HG03025 (cell line): ENCODE results near the gene PHF19.
A peak's percentile ranks its signal among the peaks of the same experiment; 100 is the strongest.

Experiments
- ATAC-seq: cut with Tn5 transposase; IDR thresholded peaks from one replicate; pipeline ENCODE4 v1.9.1; 2021; ENCODE audit warnings: mild to moderate bottlenecking, moderate library complexity; ENCODE audit not compliant: unreplicated experiment, low FRiP score

Gene PHF19

DNA sequence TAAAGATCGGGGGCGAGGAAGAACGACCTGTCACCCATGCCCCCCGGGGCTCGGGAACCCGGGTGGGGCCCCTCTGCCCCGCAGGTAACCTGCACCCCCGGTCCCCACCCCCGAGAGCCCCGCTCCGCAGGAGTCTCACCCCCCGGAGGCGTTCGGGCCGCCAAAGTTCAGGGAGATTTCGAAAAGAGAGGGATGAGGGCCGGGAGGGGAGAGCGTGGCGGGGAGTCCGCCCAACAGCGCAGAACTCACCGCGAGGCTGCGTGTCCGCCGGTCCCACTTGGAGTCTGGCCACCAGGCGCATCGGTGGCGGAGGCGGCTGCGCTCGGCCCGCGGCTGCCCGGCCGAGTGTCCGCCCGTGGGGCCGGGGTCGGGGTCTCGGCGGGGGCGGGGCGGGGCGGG, at the start of gene PHF19:
TSS of gene PHF19 (minus strand) at position 347 of the 399 bp plus-strand sequence. CDS start 2,447 bp downstream, outside the sequence.
- ATAC-seq = peak; percentile 15

GRCh38 chr9:120926397-120926928, 49.5 kb upstream of the PHF19 start, which contains the start of gene TRAF1:
TRAF1 (minus strand) TSS chr9:120926796; CDS start chr9:120926075, 721 bp downstream.
- no peak for ATAC-seq

- no peak for ATAC-seq
Observed at GRCh38 chr9:120925535-120926396, 48.8 kb upstream of the PHF19 start.

- ATAC-seq = no peak
Observed at GRCh38 chr9:120924698-120925534, 47.9 kb upstream of the PHF19 start.

- ATAC-seq = no peak
Observed at GRCh38 chr9:120923620-120924328, 46.8 kb upstream of the PHF19 start.

DNA sequence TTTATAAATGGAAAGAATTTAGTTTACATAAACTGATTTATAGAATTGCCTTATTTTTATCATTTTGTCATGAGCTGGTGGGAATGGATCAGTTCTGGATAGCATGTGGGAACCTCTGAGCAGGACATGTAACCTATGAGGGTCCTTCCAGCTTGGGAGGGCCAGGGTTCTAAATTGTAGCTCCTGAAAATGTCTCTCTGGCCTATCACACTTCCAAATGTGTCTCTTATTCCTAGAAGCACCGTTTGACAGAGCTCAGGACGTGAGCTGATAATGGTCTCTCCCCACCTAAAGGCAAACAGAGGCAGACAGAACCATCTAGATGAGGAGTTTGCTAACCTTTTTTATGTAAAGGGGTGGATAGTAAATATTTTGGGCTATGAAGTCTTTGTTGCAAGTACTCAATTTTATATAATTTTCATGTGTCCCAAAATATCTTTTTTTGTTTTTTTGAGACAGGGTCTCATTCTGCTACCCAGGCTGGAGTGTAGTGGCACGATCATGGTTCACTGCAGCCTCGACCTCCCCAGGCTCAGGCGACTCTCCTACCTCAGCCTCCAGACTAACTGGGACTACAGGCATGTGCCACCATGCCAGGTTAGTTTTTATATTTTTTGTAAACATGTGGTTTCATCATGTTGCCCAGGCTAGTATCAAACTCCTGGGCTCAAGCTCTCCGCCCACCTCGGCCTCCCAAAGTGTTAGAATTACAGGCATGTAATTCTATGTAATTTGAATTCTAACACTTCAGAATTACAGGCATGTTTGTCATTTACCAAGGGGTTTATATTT, 45.6 kb upstream of the PHF19 start:
- ATAC-seq = no peak

GRCh38 chr9:120921661-120922181, 44.7 kb upstream of the PHF19 start:
- no peak for ATAC-seq

- no peak for ATAC-seq
Observed at GRCh38 chr9:120920806-120921178, 43.8 kb upstream of the PHF19 start.

- no peak for ATAC-seq
Observed at GRCh38 chr9:120919843-120920805, 43.1 kb upstream of the PHF19 start.

GRCh38 chr9:120918931-120919842, 42.2 kb upstream of the PHF19 start:
- ATAC-seq = no peak

- ATAC-seq = no peak
Observed at GRCh38 chr9:120917929-120918762, 41.2 kb upstream of the PHF19 start.

DNA sequence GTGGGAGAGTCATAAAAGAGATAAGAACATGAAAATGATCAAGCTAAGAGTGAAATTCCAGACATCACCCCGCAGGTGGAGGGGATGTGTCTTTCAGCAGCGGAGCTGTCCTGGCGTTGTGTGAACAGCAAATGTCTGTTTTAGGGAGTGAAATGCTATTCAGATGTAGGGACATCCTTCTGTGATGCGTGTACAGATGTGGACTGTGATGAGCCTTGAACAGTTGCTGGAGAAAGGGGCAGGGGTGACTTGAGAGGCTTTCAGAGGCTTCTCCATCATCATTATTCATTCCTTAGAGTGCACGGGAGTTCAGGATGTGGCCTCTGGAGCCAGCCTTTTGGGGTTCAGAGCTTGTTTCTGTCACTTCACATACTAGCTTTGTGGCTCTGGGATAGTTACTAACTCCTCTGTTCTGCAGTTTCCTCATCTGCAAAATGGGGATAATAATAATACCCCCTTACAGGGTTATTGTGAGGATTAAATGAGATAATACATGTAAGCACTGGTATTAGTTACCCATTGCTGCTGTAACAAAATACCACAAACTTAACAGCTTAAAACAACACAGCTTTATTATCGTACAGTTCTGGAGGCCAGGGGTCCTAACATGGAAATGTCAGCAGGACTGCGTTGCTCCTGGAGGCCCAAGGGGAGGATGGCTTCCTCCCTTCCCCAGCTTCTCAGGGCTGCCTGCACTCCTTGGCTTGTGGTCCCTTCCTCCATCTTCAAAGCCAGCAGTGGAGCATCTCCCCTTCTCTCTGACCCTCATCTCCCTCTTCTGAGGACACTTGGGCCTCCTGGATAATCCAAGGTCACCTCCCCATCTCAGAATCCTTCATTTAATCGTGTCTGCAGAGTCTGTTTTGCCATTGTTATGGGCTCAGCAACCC, 40.2 kb upstream of the PHF19 start:
- no peak for ATAC-seq

DNA sequence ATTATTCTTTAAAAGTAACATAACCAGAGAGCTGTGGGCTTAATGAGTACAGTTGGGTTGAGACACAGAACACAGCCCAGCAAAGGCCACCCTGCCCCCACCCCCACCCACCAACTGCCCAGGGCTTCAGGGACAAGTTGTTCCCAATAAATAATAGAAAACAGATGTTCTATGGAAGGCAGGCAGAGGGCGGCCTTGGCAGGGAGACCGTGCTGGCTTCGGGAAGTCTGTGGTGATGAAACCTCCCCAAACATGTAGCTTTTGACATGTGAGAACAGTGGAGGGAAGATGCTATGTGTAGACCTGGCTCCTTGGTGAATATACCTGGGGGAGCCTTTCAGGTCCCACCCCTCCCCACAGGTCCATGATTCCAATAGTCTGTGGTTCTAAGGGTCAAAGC, 39.6 kb upstream of the PHF19 start:
- no peak for ATAC-seq

- ATAC-seq = no peak
Observed at GRCh38 chr9:120915854-120916470, 39.0 kb upstream of the PHF19 start.

DNA sequence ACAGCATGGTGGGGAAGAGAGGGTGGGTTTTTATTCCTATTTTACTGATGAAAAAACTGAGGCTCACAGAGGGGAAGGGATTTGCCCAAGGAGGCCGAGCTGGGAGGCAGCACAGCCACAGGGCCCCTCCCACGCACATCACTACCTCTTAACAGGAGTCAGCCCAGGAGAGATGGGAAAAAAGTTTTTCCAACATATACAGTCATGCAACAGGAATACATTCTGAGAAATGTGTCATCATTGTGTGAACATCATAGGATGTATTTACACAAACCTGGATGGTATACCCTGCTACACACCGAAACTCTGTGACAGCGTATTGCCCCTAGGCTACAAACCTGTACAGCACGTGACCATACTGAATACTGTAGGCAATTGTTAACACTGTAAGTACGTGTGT, 38.0 kb upstream of the PHF19 start:
- no peak for ATAC-seq
